ENCODE results near the gene CASZ1.

The CASZ1 gene

GRCh38 chr1:10796029-10796944 lies at the start of gene CASZ1:
TSS of gene CASZ1 (minus strand) at chr1:10796646. CDS start at chr1:10693889, 102,757 bp downstream.
- FAIRE-seq = no peak

- FAIRE-seq = no peak
Observed at GRCh38 chr1:10843697-10844096, 47.3 kb upstream of the CASZ1 start.

- no peak for FAIRE-seq
Observed at GRCh38 chr1:10841118-10841517, 44.7 kb upstream of the CASZ1 start.

- FAIRE-seq = no peak
Observed at GRCh38 chr1:10839188-10839770, 42.8 kb upstream of the CASZ1 start.

- FAIRE-seq = no peak
Observed at GRCh38 chr1:10838541-10838940, 42.1 kb upstream of the CASZ1 start.

- no peak for FAIRE-seq
Observed at GRCh38 chr1:10836726-10837125, 40.3 kb upstream of the CASZ1 start.

GRCh38 chr1:10835822-10836421 lies 39.5 kb upstream of the CASZ1 start:
- no peak for FAIRE-seq

- FAIRE-seq = no peak
Observed at GRCh38 chr1:10835421-10835820, 39.0 kb upstream of the CASZ1 start.

GRCh38 chr1:10834770-10835412 lies 38.4 kb upstream of the CASZ1 start:
- FAIRE-seq = no peak

GRCh38 chr1:10833630-10834557 lies 37.4 kb upstream of the CASZ1 start:
- no peak for FAIRE-seq

- FAIRE-seq = no peak
Observed at GRCh38 chr1:10832703-10833102, 36.3 kb upstream of the CASZ1 start.

GRCh38 chr1:10830961-10831668 lies 34.7 kb upstream of the CASZ1 start:
- FAIRE-seq = no peak

- no peak for FAIRE-seq
Observed at GRCh38 chr1:10829965-10830515, 33.6 kb upstream of the CASZ1 start.

- FAIRE-seq = no peak
Observed at GRCh38 chr1:10829067-10829818, 32.8 kb upstream of the CASZ1 start.

- no peak for FAIRE-seq
Observed at GRCh38 chr1:10827377-10828333, 31.2 kb upstream of the CASZ1 start.

- FAIRE-seq = no peak
Observed at GRCh38 chr1:10825592-10825991, 29.1 kb upstream of the CASZ1 start.

GRCh38 chr1:10824821-10825540 lies 28.5 kb upstream of the CASZ1 start:
- no peak for FAIRE-seq

- no peak for FAIRE-seq
Observed at GRCh38 chr1:10823000-10823401, 26.6 kb upstream of the CASZ1 start.
